Choroid plexus epithelial cell (primary cell): ENCODE measurements around the gene SFRP4.
"Not testable (repeated sequence)": the region's sequence is repeated elsewhere in the genome, so short reads cannot be mapped to it uniquely, and the experiment has no call there.

Source experiments
- DNase-seq: peaks from one replicate; pipeline ENCODE4 v3.0.0-alpha.2; 2010; ENCODE audit warnings: low read depth
- H3K4me3 ChIP-seq: 2 replicates; pipeline ENCODE4 v1.5.1; 2011; ENCODE audit warnings: low read depth, mild to moderate bottlenecking, control low read depth, low read length, moderate library complexity
- CTCF ChIP-seq: conservative IDR thresholded peaks from 2 replicates; pipeline ENCODE4 v1.5.1; 2011; ENCODE audit warnings: low read depth, mild to moderate bottlenecking, control low read depth, inconsistent platforms, low read length, moderate library complexity

The SFRP4 gene

GRCh38 chr7:37916673-37917660 is at the start of gene SFRP4:
SFRP4 (minus strand) TSS chr7:37916817; CDS start chr7:37916537, 280 bp downstream.
- peak; percentile 65 for DNase-seq
- peak; percentile 79 for TF ChIP-seq CTCF
- peak within 1 kb of the TSS; percentile 52 for H3K4me3 ChIP-seq

- H3K4me3 ChIP-seq: no peak overlapping the region
- no peak for DNase-seq
- TF ChIP-seq CTCF: no peak
These were observed 47.6 kb upstream of the SFRP4 start for GRCh38 chr7:37964196-37964595.

GRCh38 chr7:37961251-37961650 is 44.6 kb upstream of the SFRP4 start:
- TF ChIP-seq CTCF: no peak

GRCh38 chr7:37960483-37960882 is 43.9 kb upstream of the SFRP4 start:
- DNase-seq: no peak
- no peak for TF ChIP-seq CTCF

More at GRCh38 chr7:37961251-37961650, 44.6 kb upstream of the SFRP4 start:
- no peak overlapping the region for H3K4me3 ChIP-seq
- DNase-seq: no peak

GRCh38 chr7:37957221-37957970 is 40.8 kb upstream of the SFRP4 start:
- no peak for DNase-seq
- no peak for TF ChIP-seq CTCF
- no peak overlapping the region for H3K4me3 ChIP-seq

More at GRCh38 chr7:37960483-37960882, 43.9 kb upstream of the SFRP4 start:
- no peak overlapping the region for H3K4me3 ChIP-seq

- peak; percentile 24 for DNase-seq
- no peak overlapping the region for H3K4me3 ChIP-seq
- TF ChIP-seq CTCF: no peak
These were observed 40.2 kb upstream of the SFRP4 start for GRCh38 chr7:37956791-37957190.

GRCh38 chr7:37954217-37954616 is 37.6 kb upstream of the SFRP4 start:
- H3K4me3 ChIP-seq, DNase-seq: not testable (repeated sequence)
